GF-D8 (cell line): ENCODE measurements around the gene ABCB7.
A peak's percentile ranks its signal among the peaks of the same experiment; 100 is the strongest.
"Not testable (repeated sequence)": the region's sequence is repeated elsewhere in the genome, so short reads cannot be mapped to it uniquely, and the experiment has no call there.

Experiments
- DNase-seq: peaks from one replicate; lab custom pipeline; 2025; lab: John Stamatoyannopoulos, UW

ABCB7 gene

DNA sequence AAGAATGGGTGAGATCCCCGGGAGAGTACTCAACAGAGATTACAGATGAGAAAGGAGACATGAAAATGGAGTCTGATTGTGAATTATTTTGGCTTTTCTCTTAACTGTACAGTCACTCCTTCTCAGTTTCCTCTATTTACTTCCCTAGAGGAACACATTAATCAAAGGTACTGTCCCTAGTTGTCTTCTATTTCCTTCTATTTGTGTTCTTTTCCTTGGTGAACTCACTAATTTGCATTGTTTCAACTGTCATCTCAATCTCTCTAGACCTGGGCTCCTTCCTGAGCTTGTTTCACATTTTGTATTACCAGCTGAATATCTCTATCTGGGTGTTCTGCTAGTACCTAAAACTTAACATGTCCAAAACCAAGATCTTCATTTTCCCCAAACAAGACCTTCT is 59.8 kb downstream of the ABCB7 start:
- DNase-seq, result no peak

DNA sequence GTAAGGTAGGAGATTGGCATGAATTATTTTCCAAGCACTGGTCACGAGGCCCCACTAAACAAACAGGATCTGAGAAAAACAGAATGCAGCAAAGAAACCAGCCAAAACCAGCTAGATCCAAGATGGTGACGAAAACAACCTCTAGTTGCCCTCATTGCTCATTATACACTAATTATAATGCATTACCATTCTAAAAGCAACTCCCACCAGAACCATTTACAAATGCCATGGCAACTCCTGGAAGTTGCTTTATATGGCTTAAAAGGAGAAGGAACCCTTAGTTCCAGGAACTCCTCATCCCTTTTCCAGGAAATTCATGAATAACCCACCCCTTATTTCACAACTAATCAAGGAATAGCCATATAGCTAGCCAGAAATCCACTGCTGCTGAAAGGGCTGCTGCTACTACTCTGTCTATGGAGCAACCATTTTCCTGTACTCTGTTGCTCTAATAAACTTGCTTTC is 69.3 kb downstream of the ABCB7 start:
- peak; percentile 55 for DNase-seq

DNA sequence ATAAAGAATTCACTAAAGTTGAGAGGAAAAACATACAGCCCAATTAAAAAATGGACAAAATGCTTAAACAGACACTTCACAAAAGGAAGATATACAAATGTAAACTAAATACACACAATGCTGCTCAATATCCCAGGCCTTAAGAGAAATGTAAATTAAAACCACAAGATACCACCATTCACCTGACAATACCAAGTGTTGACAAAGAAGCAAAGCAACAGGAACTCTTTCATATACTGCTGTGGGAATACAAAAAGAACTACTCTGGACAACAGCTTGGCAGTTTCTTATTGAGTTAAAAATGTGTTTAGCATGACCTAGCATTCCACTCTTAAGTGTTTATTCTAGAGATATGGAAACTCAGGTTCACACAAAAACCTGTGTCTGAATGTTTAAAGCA is 71.3 kb downstream of the ABCB7 start:
- DNase-seq, result no peak

DNA sequence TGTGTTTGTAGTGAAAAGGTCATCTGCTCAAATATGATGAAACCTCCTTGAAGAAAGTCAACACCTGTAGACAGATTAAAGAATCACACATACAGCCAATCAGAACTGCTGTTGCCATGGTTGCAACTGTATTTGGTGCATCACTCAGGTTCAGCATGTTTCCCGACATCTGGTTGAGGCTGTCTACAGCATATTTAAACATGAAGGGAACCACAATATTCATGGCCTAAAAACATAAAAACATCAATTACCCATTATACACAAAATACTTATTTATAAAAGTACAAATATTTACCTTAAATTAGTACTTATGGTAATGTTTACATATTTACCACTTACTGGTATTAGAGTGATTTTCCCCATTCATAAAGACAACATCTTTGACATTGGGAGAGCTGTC is 79.7 kb downstream of the ABCB7 start:
- no peak for DNase-seq

DNA sequence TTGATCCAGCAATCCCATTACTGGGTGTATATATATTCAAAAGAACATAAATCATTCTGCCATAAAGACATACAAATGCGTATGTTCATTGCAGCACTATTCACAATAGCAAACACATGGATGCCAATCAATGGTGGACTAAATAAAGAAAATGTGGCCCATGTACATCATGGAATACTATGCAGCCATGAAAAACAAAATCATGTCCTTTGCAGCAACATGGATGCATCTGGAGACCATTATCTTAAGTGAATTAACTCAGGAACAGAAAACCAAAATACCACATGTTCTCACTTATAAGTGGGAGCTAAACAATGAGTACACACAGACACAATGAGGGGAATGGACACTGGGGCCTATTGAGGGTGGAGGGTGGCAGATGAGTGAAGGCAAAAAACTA is 81.6 kb downstream of the ABCB7 start:
- no peak for DNase-seq

DNA sequence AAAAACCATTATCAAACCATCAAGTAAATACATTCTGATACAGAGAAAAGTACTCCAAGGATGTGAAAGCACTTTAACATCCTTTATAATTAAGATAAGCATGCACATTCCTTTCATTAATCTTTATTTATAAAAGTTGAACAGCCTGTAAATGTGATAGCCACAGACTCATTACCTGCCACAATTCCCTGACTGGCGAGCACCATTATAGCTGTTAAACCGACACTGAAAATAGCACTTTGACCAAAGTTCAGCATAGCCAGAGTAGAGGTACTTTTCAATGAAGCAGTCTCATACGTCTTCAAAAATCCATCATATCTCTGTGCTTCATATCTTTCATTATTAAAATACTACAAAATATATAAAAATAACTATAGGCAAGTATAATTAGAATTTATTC is 84.7 kb downstream of the ABCB7 start:
- no peak for DNase-seq

DNA sequence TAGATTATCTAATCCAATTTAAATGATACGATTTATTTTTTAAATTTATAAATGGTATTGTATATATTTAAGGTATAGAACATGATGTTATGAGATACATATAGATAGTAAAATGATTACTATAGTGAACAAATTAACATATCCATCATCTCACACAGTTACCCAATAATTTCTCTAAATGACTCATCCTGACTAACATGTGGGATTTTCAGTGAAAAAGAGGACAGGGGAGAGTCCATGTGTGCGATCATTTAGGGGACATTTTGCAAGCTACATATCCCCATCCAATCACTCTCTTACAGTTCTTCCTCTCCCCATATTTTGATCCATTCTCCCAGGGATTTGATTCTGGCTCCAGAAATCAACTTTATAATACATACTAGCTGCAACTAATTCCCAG is 88.2 kb downstream of the ABCB7 start:
- DNase-seq, result no peak

DNA sequence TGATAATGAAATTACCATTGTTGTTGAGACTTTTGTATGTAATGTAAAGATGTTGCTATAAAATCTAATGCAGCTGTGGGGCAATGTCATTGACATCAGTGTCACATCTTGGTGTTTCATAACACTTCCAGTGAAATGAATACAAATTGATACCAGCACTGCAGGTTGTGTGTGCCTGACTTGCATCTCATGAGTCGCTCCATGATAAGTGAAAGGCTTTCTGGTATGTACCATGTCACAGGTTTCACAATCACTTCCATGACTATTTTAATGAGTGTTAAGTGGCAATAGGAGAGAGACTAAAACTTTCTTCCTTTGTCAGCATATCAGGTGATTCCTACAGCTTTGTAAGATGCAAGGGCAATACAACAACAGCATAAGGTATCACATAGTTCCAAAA is 94.4 kb downstream of the ABCB7 start:
- DNase-seq, result no peak

DNA sequence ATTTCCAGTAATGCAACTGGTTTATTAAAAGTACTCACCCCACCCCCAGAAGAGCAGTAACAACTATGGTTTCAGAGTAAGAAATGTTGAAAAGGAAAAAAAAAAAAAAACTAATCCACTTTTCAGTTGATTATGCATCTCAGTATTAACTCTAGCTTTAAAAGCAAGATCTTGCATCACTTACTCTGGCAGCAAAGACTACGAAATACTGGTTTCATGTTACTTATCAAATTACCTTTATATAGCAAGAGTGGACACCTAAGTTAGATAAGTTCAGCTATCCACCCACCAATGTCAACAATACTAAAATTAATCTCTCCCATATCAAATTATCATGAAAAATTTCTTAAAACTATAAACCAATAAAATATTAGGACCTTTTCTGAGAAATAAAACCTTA is 105.0 kb downstream of the ABCB7 start:
- no peak for DNase-seq

DNA sequence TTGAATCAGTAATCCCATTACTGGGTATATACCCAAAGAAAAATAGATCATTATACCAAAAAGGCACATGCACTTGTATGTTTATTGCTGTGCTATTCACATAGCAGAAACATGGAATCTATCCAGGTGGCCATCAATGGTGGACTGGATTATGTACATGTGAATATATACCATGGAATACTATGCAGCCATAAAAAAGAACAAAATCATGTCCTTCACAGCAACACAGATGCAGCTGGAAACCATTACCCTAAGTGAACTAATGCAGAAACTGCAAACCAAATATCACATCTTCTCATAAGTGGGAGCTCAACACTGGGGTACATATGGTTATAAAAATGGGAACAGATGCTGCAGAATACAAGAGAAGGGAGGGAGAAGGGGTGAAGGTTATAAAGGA is 110.7 kb downstream of the ABCB7 start:
- no peak for DNase-seq

DNA sequence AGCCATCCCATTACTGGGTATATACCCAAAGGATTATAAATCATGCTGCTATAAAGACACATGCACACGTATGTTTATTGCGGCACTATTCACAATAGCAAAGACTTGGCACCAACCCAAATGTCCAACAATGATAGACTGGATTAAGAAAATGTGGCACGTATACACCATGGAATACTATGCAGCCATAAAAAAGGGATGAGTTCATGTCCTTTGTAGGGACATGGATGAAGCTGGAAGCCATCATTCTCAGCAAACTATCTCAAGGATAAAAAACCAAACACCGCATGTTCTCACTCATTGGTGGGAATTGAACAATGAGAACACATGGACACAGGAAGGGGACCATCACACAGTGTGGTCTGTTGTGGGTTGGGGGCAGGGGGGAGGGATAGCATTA is 111.9 kb downstream of the ABCB7 start:
- DNase-seq, result not testable (repeated sequence)

DNA sequence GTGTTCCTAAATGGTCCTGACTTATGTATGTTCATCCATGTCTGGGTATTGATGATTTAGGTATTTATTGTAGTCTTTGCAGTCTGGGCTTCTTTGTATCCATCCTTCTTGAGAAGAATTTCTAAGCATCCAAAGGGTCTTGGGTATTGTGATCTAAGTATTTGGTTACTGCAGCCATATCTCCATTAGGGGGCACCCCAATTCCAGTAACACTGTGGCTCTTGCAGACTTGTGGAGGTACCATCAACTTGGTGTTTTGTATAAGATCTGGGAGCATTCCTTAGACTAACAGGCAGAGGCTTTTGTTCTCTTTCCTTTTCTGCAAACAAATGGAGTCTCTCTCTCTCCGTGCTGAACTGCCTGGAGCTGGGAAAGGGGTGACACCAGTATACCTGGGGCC is 117.2 kb downstream of the ABCB7 start:
- no peak for DNase-seq
